ENCODE measurements around the gene CHN2.

The CHN2 gene

DNA sequence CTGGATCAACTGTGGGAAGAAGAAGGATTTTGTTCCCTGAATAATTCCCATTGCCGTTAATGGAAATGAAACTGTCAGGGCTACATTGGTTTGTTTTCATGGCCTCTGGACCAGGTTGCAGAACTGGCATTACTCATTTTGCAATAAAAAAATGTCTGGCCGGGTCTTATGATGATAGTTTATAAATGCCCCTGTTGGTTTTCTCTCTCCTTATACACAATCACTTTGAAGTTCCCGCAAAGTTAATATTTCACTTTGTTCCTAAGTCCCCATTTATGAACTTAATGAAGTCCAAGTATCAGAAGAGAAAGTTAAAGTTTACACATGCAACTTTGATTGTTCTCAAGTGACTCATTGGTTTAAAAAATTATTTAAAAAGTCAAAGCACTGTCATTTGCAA, 218.3 kb downstream of the CHN2 start:
- no peak for DNase-seq

DNA sequence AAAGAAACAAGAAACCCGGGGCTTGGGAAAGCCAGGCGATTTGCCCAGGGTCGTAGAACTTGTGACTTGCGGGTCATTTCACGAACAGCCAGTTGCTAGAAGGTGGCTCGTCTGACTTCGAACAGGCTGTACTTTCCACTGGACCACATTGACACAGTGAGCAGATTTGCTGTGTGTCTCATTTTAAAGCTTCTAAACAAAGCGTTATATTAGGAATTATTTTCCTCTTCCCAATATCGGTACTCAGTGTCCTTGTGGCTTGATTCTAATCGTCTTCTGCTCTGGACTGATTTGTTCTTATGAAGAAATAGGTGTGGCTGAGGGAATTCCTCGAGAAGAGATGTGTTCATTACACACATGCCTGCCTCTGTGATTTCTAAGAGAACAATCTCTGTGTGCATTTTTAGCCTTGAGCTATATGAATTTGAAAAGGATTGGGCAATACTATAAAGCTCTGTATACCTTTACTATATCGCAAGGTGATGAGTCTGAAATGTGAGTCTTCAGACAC, 219.1 kb downstream of the CHN2 start:
- no peak for DNase-seq

DNA sequence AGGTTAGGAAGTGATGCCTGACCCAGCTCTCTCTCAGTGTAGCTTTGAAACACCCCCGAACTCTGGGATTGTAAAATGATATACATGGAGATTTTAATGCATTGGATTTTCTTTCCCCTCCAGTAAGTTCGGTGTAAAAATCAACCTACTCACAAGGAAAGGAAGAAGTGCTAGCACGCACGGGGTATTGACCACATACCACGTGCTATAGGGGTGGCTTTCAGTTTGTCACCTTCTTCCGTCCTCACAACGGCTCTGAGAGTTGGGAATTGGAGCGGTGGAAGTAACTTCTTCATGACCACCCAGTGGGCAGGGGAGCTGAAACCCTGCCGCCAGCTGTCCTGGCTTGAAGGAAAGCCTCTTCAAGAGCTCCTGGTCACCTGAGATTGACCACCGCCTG, 219.6 kb downstream of the CHN2 start:
- no peak for DNase-seq

DNA sequence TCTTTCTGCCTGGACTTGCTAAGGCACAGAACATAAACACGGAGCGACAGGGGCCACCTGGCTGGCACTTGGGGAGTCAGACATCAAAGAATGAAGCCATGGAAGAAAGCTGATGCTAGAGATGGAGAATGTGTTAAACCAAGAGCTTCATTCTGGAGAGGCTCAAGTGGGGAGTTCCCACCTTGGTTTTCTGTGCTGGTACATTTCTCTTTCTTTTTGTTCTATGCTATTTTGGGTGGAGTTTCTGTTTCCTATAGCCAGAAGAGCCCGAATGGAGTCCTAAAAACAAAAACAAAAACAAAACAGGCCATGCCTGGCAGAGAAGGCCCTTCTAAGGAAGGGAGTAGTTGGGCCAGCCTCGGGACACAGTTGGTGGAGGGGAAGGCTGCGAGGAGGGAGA, 220.6 kb downstream of the CHN2 start:
- no peak for DNase-seq

DNA sequence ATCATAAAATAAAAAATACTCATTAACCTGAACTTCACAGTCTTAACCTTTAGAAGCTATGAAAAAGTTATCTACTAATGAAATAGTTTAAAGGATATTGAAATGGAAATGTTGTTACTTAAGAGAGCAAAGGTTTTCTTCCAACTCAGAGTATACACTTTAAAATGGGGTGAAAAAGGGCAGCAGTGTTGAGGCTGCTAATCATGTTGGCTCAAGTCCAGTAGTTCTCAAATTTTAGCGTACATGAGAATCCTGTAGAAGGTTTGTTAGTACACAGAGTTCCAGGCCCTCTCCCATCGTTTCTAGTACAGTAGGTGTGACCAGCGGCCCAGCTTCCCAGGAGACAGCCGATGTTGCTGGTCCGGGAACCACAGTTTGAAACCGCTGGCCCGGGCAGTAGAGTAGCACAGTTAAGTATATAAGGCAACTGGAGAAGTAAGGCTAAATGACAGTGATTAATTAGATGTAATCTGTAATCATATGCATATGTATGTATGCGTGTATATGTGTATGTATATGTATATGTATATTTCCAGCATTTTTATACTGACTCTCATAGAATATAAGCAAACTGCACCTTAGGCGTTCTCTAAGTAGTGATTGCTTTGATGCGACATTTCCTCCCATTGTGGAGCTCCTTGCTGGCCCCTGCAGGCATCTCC, 221.8 kb downstream of the CHN2 start:
- no peak for DNase-seq

DNA sequence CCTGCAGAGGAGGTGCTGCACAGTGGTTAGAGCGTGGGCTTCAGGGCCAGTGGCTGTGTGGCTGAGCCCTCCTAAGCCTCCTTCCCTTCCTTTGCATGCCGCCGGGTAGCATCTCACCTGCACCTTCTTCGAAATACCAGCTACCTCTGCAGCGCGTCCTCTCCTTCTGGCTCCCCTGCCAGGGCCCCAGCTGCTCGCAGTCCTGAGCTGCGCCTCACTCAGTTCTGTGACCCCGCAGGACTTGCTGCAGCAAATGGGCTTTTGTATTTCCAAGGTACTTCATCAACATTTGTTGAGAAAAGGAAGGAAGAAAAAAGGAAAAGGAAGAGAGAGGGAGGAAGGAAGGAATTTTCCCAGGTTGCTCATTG, 222.3 kb downstream of the CHN2 start:
- no peak for DNase-seq

DNA sequence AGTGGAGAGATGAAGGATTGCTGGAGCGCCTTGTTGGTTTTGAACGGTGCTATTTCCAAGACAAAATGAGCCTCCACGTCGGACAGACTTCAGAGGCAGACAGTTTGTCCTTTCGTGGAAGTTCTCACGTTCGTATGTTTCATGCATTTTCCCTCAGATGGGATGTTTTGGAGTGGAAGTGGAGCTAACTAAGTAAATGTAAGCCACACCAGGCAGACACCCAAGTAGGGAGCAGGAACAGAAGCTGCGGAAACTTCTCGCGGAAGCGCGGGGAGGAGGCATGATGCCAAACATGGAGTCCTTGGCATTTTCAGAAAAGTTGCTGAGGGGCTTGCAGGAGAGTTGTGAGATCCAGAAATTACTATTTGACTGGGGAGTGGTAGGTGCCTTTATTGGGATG, 223.5 kb downstream of the CHN2 start:
- DNase-seq = no peak

DNA sequence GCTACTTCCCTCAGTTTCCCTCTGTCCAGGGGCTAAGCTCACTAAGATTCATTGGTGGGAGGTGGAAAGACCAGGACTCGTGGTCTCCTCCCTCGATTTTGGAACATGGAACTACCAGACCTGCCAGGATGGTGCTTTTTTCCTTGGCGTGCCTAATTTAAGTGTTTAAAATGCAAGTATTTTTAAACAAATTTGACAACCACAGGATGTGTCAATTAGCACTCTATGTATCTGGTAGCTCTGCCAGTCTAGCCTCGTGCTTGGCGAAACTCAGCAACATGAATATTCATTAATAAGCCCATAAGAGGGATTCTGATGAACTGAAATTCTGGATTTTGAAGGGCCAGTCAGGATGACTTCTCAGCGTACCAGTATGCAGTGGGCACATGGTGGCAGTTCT, 224.1 kb downstream of the CHN2 start:
- no peak for DNase-seq

DNA sequence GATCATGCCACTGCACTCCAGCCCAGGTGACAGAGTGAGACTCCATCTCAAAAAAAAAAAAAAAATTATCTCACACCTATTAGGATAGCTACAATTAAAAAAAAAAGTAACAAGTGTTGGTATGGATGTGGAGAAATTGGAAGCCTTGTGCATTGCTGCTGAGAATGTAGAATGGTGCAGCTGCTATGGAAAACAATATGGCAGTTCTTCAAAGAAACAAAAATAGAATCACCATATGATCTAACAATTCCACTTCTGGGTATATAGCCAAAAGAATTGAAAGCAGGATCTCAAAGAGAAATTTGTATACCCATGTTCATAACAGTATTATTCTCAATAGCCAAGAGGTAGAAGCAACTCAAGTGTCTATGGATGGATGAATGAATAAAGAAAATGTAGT, 225.4 kb downstream of the CHN2 start:
- DNase-seq = no peak

DNA sequence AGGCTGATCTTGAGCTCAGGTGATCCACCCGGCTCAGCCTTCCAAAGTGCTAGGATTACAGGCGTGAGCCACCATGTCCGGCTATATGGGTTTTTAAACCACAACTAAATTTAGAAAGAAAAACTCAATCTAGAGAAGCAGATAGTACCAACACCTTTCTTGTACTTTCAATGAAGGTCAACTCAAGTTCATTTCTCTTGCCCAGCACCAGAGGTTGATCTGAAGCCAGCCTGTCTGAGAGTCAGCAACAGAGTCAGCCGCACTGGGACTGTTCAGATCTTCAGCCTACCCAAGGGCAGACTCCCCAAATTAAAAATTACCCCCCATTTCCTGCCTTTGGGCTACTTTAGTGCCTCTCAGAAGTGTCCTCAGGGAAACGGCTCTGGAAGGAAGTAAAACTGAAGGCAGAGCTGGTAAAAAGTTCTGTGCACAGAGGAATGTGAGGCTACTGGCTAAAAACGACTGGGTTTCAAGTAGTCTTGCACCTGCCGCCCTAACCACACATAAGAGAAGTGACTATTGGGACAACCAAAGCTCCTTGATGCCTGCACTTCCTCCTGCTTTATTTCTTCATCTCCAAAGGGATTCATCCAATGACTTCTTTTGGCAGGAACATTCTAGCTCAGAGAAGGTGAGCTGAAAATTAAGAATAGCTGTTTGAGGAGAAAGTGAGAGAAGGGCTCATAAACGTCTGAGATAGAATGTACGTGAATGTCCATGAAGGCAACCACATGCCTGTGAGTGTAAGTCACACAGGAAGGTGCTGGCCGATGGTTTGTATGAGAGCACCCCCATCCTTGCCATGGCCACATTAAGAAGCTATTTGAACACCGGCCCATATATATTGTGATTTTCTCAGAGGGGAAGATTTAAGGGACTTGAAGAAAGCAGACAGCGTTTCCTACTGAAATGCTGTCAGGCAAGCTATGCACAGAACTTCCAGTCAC, 226.7 kb downstream of the CHN2 start:
- no peak for DNase-seq

DNA sequence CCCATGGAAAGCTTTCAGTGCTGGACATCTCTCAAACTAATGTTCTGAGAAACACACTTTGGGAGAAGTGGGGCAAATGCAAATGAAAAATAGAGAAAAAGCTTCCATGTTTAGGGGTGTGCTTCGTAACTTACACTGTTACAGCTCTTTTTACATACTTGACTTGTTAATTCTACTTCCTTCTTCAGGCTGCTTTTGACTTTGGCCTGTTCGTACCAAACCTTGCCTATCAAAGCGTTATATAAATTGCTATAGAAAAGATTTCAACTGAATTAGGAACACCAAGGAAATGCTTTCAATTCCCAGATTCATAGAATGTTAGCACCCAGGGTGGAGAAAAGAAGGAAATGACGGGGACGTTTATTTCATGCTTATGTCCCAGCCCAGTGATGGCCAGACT, 228.3 kb downstream of the CHN2 start:
- DNase-seq = no peak

DNA sequence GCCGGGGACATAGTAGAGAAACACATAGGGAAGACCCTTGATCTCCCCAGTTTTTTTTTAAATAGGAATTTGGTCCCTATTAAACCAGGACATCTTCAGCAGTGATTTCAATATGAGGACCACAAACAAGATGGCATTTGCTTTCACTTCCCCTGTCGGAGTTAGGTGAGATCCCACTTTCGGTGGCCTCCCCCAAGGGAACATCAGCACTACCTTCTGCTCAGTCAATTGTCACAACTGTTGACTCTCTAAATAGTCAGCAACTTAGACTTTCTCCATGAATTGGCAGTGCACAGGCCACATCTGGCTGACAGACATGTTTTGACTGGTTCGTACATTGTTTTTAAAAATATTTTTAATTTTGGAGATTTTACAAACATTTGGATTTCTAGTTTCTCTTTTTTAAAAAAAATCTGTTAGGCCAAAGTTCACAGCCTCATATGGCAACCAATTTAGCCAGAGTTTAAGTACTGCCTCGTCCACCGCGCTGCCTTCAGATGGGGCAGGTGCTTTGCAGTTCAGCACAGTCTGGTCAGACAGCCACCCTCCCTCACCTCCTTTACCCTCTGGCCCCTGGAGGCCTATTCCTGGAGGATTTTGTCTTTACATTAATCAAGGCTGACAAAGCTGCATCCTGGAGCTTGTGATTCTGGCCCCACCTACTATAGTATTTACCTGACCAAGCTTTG, 229.9 kb downstream of the CHN2 start:
- DNase-seq = no peak

DNA sequence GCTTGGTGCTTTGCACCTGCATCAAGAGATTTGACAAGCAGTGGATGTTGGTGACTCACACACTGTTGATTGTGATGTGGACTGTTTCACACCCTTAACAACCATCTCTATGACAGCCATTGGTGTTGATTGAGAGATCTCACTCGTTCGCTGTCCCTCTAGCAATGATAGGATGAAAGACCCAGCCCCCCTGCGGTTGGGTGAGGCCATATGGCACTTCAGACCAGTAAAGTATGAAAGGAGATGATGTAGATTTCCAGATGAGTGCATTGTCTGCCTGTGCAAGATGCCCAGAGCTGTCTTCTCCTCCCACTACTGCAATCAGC, 230.4 kb downstream of the CHN2 start:
- no peak for DNase-seq

DNA sequence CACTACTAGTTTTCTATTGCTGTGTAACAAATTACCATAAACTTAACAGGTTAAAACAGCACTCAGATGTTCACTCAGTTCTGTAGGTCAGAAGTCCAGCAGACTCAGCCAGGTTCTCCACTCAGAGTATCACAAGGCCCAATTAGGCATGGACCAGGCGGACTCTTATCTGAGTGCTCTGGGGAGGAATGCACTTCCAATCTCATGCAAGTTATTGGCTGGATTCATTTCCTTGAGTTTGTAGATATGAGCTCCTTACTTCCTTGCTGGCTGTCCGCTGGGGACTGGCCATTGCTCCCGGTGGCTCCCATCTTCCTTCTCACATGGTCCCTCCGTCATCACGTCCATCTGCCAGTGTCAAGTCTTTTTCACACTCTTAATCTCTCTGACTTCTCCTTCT, 232.0 kb downstream of the CHN2 start:
- DNase-seq = no peak

DNA sequence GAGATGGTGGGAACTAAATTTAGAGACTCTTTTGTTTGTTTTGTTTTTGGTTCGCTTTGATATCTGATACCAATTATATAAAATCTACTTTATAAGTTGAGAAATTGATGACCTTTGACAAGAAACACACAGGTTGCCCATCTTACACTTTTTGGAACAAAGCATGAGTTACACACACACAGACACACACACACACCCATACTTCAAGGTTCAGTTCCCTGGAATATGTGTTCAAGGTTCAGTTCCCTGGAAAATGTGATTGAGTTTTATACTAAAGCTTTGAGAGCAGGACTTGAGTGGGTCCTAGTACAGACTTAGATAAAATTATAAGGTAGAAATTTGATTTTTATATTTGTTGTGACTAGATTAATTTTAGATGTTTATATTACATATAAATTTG, 234.8 kb downstream of the CHN2 start:
- no peak for DNase-seq

DNA sequence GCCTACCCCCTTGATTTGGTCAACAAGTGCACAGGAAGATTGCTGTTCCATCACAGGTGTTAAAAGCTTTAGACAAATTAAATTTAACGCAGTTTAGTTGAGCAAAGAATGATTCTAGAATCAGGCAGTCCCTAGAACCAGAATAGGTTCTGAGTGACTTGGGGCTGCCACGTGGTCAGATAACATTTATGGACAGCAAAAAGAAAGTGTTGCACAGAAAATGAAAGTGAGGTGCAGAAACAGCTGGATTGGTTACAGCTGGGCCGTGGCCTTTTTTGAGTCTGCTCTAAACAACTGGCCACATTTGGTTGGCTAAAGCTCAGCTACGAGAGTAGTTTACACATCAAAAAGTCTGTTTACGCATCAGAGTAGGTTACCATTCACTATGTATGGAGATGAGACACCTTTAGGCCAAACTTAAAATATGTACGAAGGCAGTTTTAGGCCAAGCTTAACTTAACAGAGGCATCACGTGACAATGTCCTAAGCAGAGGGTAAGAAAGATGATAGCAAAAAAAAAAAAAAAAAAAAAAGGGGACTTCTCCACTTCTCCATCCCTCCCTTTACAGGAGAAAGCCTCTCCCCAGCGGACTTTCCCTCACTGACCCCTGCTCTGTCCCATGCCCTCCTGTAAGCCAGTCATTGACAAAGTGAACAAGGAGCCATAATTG, 235.8 kb downstream of the CHN2 start:
- DNase-seq = no peak

DNA sequence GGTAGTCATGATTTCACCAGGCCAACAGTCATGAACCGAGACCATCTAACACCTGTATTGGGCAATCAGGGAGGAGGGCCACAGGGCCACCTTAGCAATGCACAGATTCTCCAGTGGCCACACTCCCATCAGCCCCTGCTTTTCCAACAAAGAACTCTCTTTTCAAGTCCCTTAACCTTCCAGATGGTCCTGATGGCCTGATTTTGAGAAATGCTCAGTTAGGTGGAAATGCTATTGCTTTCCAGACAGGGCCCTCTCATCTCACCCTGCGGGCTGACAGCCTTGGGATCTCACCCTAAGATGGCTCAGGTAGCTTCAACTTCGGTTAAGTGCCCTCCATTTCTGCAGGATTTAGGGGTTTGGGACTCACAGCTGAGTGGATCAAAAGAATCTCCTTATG, 237.1 kb downstream of the CHN2 start:
- DNase-seq = no peak

DNA sequence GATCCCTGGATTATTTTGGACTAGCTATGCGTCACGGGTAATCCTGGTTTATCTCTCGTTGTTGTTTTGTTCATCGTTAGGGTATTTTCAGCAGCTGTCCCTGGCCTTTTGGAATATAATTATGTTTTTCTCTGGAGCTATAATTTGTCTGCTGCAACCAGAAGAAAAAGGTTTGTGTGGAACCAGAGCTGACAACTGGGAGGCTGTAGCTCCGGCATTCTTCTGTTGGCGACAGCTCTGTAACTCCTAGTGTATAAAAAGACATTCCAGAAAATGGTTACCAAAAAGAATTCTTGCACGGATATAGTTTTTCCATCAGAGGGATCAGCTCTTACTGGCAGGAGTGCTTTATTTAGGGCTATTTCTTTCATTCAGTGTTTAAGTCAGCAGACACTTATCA, 238.1 kb downstream of the CHN2 start:
- DNase-seq = no peak

DNA sequence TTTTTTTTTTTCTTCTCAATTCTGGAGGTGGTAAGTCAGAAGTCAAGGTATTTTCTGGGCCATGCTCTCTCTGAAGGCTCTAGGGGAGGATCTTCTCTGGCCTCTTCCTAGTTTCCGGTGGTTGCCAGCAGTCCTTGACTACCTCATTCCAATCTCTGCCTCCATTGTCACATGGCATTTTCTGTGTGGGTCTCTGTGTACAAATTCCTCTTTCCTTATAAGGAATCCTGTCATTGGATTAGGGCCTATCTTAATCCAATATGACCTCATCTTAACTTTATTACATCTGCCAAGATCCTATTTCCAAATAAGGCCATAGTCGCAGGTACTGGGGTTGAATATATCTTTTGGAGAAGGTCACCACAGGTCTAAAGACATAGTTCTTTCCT, 239.8 kb downstream of the CHN2 start:
- DNase-seq = no peak

DNA sequence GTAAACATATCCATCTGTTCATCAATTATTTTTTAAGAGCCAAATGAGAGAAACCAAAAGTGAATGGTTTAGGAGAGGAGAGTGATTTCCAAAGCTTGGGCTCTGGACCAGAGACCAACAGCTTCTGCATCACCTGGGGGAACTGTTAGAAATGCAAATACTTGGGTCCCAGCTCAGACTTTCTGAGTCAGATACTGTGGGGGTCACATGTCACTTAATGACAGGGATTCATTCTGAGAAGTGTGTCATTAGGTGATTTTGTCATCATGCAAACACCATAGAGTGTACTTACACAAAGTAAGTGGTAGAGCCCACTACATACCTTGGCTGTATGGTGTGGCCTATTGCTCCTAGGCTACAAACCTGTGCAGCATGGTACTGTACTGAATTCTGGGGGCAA, 240.6 kb downstream of the CHN2 start:
- no peak for DNase-seq

DNA sequence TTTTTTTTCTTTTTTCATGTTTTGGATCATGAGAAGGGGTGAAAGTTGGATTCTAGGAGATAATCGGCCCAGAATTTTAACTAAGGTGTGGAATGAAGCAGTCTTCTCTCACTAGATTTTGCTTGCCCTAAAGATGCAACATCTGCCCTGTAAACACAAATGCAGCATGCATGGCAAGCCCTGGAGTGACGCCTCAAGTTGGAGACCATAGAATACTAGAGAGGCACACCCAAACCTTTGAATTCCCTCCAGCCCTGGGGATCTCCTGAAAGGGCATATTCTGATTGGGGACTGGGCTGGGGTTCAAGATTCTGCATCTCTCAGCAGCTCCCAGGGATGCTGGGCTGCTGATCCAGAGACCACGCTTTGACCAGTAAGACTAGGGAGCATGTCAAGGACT, 241.3 kb downstream of the CHN2 start:
- no peak for DNase-seq

DNA sequence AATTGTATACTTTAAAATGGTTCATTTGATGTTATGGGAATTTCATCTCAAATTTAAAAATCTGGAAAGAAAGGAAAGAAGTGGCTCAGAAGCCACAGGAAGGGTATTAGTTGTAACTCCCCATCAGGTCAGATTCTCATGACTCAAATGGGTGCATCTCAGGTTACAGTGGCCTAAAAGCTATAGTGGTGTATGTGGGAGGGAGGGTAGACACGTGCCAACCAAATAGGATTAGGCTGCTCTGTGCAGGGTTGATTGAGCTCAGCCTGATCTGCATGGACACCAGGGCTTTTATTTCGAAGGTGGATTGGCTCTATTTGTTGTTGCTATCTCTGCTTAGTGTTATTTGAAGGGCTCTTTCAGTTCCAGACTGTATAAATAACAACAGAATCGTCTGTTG, 247.6 kb downstream of the CHN2 start:
- peak; percentile 63 for DNase-seq

DNA sequence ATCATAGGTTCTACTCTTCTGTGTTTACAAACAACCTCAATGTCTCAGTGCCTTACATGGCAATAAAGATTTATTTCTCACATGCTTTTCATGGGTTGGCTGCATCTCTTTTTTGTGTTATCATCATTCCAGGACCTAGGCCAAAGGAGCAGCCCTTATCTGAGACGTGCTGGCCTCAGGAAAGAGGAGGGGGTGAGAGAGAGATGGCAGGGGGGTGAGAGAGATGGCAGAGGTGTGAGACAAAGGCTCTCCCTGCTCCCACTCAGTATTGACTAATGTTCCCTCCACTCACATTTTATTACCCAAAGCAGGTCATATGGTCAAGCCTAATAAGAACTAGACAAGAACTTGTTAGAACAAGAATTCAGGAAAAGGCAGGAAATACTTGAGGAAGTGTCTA, 249.0 kb downstream of the CHN2 start:
- no peak for DNase-seq

DNA sequence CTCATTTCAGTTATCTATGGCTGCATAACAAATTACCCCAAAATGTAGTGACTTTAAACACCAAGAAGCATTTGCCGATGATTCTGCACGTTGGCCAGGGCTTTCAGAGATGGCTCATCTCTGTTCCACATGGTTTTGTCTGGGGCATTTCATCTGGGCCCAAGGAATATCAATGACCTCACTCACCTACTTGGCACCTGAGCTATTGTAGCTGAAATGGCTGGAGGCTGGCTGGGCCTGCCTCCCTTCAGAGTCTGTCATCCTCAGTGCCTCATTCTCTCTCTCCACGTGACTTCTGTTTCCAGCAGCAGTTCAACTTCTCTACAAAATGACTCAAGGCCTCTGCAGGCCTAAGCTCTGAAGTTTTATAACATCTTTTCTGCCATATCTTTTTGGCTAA, 249.7 kb downstream of the CHN2 start:
- DNase-seq = no peak

All from islet precursor cell (in vitro differentiated cells).